Endothelial cell of umbilical vein (primary cell): ENCODE measurements around the gene PRDM7. TPM values are rescaled to one million over a fixed set of nuclear protein-coding genes. Genes with fewer than 3 reads are reported as not detected.

ENCODE experiments used
- BruUV-seq: library from RNA; stranded (reverse); fragments of 400-500 nt; replicated peaks from 2 replicates; lab custom pipeline; 2021; lab: Mats Ljungman, UMichigan
- CTCF ChIA-PET: fragments of 300-600, 350-600 bp; sonication (Branson Sonifier 250); formaldehyde crosslinking; loops from one replicate; lab custom pipeline; 2021; ENCODE audit warnings: antibody characterized with exemption, inconsistent platforms; lab: Charles Lee
- POLR2A ChIA-PET: fragments of 300-600, 350-600 bp; sonication (Branson Sonifier 250); formaldehyde crosslinking; loops from one replicate; lab custom pipeline; 2021; ENCODE audit warnings: antibody characterized with exemption, inconsistent platforms; lab: Charles Lee
- DNase-seq: peaks from one replicate; pipeline ENCODE4 v3.0.0-alpha.2; 2011; ENCODE audit warnings: low read depth, low spot score
- FAIRE-seq: peaks from 2 replicates; lab custom pipeline; 2011; peaks lifted over from hg19 to GRCh38; lab: Jason Lieb, UNC
- H2AFZ ChIP-seq: 2 replicates; pipeline ENCODE4 v1.6.0; 2012; ENCODE audit warnings: low read depth, low read length, control low read depth, inconsistent platforms
- H3K27ac ChIP-seq: 2 replicates; pipeline ENCODE4 v1.5.1; 2011; ENCODE audit warnings: low read depth, mild to moderate bottlenecking, control low read depth, low read length, moderate library complexity; ENCODE audit not compliant: insufficient read depth
- H3K27me3 ChIP-seq, 2 experiments: 2 replicates each; pipeline versions ENCODE4 v1.6.0 to v1.6.1; 2011; ENCODE audit warnings: low read length in 2 of 2, mixed read lengths in 1 of 2; ENCODE audit not compliant: control insufficient read depth in 2 of 2, insufficient read depth in 2 of 2
- H3K36me3 ChIP-seq, 2 experiments: 2 replicates in 1 of 2; 3 replicates in 1 of 2; pipeline ENCODE4 v1.5.1; 2011; ENCODE audit warnings: low read length in 2 of 2, mild to moderate bottlenecking in 1 of 2, moderate library complexity in 1 of 2; ENCODE audit not compliant: control insufficient read depth in 2 of 2, insufficient read depth in 2 of 2; ENCODE audit errors: extremely low read depth in 1 of 2
- H3K4me1 ChIP-seq: 3 replicates; pipeline ENCODE4 v1.5.1; 2011; ENCODE audit warnings: mild to moderate bottlenecking, low read length; ENCODE audit not compliant: control insufficient read depth, insufficient read depth; ENCODE audit errors: extremely low read depth
- H3K4me2 ChIP-seq: 2 replicates; pipeline ENCODE4 v1.6.1; 2011; ENCODE audit warnings: low read length, control low read depth, mixed read lengths; ENCODE audit not compliant: insufficient read depth
- H3K4me3 ChIP-seq, 3 experiments: fragments of 200-600 bp in 1 of 3; sonication (generic), shearing (Covaris generic) in 1 of 3; replicated peaks in 1 of 3; 2 replicates each; pipeline ENCODE4 v1.5.1; 2011 to 2016; ENCODE audit warnings: control low read depth in 3 of 3, low read length in 3 of 3, mild to moderate bottlenecking in 2 of 3, inconsistent platforms in 1 of 3, low read depth in 1 of 3, moderate library complexity in 1 of 3; ENCODE audit not compliant: insufficient read depth in 1 of 3
- H3K79me2 ChIP-seq: 2 replicates; pipeline ENCODE4 v1.6.0; 2012; ENCODE audit warnings: low read length, inconsistent platforms; ENCODE audit not compliant: control insufficient read depth, insufficient read depth
- H3K9ac ChIP-seq: replicated peaks from 2 replicates; pipeline ENCODE3; 2011; ENCODE audit warnings: low read length, control low read depth; ENCODE audit not compliant: insufficient read depth; ENCODE audit errors: extremely low read depth
- H3K9me1 ChIP-seq: replicated peaks from 3 replicates; pipeline ENCODE4 v1.6.0; 2011; ENCODE audit warnings: mild to moderate bottlenecking, low read length; ENCODE audit not compliant: control insufficient read depth, insufficient read depth; ENCODE audit errors: extremely low read depth
- H3K9me3 ChIP-seq: replicated peaks from 2 replicates; pipeline ENCODE4 v1.5.1; 2012; ENCODE audit warnings: low read length, inconsistent platforms; ENCODE audit not compliant: control insufficient read depth, insufficient read depth
- H4K20me1 ChIP-seq: replicated peaks from 2 replicates; pipeline ENCODE3; 2011; ENCODE audit warnings: mild to moderate bottlenecking, low read length; ENCODE audit not compliant: control insufficient read depth, insufficient read depth; ENCODE audit errors: extremely low read depth
- CTCF ChIP-seq, 2 donors: IDR thresholded peaks; 1 replicate in 1 of 2; 2 replicates in 1 of 2; pipeline ENCODE4 v1.5.1; 2011; ENCODE audit warnings: low read length in 2 of 2, mild to moderate bottlenecking in 2 of 2, moderate library complexity in 2 of 2, control low read depth in 1 of 2, inconsistent platforms in 1 of 2, low read depth in 1 of 2; ENCODE audit not compliant: insufficient read depth in 1 of 2; ENCODE audit errors: extremely low read depth in 1 of 2
- EZH2 ChIP-seq: IDR thresholded peaks from 2 replicates; pipeline ENCODE4 v1.6.1; 2012; ENCODE audit warnings: borderline replicate concordance, low read depth, mild to moderate bottlenecking, moderate library complexity, low read length, inconsistent platforms; ENCODE audit not compliant: severe bottlenecking
- FOS ChIP-seq: IDR thresholded peaks from 2 replicates; pipeline ENCODE4 v1.6.1; 2011; ENCODE audit warnings: mild to moderate bottlenecking, low read length, moderate library complexity, borderline replicate concordance; ENCODE audit not compliant: insufficient read depth
- GATA2 ChIP-seq: IDR thresholded peaks from 2 replicates; pipeline ENCODE4 v1.7.0; 2011; ENCODE audit warnings: low read depth, mild to moderate bottlenecking, moderate library complexity, mixed read lengths, low read length; ENCODE audit not compliant: insufficient read length, insufficient read depth
- JUN ChIP-seq: IDR thresholded peaks from 2 replicates; pipeline ENCODE4 v1.6.1; 2011; ENCODE audit warnings: borderline replicate concordance, low read depth; ENCODE audit not compliant: insufficient read length, insufficient read depth
- MAX ChIP-seq: IDR thresholded peaks from 2 replicates; pipeline ENCODE4 v1.6.1; 2011; ENCODE audit not compliant: insufficient read depth, insufficient read length
- MYC ChIP-seq: IDR thresholded peaks from one replicate; pipeline ENCODE4 v1.6.1; 2011; ENCODE audit warnings: mild to moderate bottlenecking, low read depth, low read length
- POLR2A ChIP-seq: IDR thresholded peaks from 2 replicates; pipeline ENCODE4 v1.6.1; 2012; ENCODE audit warnings: low read depth, mild to moderate bottlenecking, control low read depth, low read length
- POLR2AphosphoS5 ChIP-seq: IDR thresholded peaks from 2 replicates; pipeline ENCODE4 v1.6.1; 2012; ENCODE audit warnings: low read depth, mild to moderate bottlenecking, control low read depth, low read length, moderate library complexity; ENCODE audit not compliant: insufficient read depth
- dilution Hi-C: fragments of 300-500 bp; cut with MboI; formaldehyde crosslinking; loops from one replicate; pipeline ENCODE4 v1.15.0; 2019; ENCODE audit warnings: low sequenced_read_pairs; ENCODE audit not compliant: extremely low pct_ligation_motif_present
- intact Hi-C: fragments of 100-400 bp; cut with micrococcal nuclease; formaldehyde crosslinking; loops from one replicate; pipeline ENCODE4 v1.10.0; 2022
- polyA plus RNA-seq, 4 experiments: library from polyadenylated mRNA; depleted of rRNA in 3 of 4; stranded (reverse) in 3 of 4; unstranded in 1 of 4; fragments of >200 nt; gene quantifications; 2 replicates each; pipeline versions ENCODE4 v1.2.1 to v1.2.3, GENCODE V29; 2011 to 2012; ENCODE audit warnings: missing spikeins in 1 of 4
- total RNA-seq: library from RNA; stranded (reverse); gene quantifications from 2 replicates; pipeline ENCODE4 v1.2.3, GENCODE V29; 2021

PRDM7 gene
- total and polyA plus RNA-seq, 2 donors (not counting 3 experiments of a cell fraction or from before 2014, with no cell fraction given), result not detected

- H3K36me3 ChIP-seq, result no peaks in the 10 kb centered on the region
- no peak for FAIRE-seq
- no peak overlapping the region for H3K27ac ChIP-seq
- H3K9me1 ChIP-seq, result no peaks in the 10 kb centered on the region
- H3K4me1 ChIP-seq, result no peaks in the 10 kb centered on the region
- no peak overlapping the region for H3K9ac ChIP-seq
- intact Hi-C loops (no loop called here), dilution Hi-C loops (no loop called here)
- H4K20me1 ChIP-seq, result no peaks in the 10 kb centered on the region
- H3K79me2 ChIP-seq, result no peaks in the 10 kb centered on the region
- H3K27me3 ChIP-seq, result peaks cover 0 to 2% of the 10 kb centered on the region in 2 experiments
- no peak overlapping the region for H3K4me3 ChIP-seq
- ChIA-PET CTCF (interaction anchor here (1.2 kb wide), 1 partner anchor 27 kb away, joined by 3 read pairs; no protein-coding TSS in a partner anchor), POLR2A (no interaction called here)
- H2AFZ ChIP-seq, result no peak overlapping the region
- H3K9me3 ChIP-seq, result no peaks in the 10 kb centered on the region
- H3K4me2 ChIP-seq, result no peak overlapping the region
- BruUV-seq, result no TSS peak
- TF ChIP-seq MYC (no peak), EZH2 (no peak), FOS (no peak), CTCF (IDR thresholded peaks at IDR 0.05; ENCODE audit: extremely low read depth in 1 of 2, insufficient read depth in 1 of 2, low read depth in 1 of 2, low read length in 2 of 2) (no peak), POLR2A (no peak), JUN (no peak), MAX (no peak), POLR2AphosphoS5 (no peak), GATA2 (no peak)
- DNase-seq, result no peak
These were observed 21.8 kb downstream of the PRDM7 start for GRCh38 chr16:90055371-90055770.
